ENCODE measurements around the gene SCN2A. TPM values are rescaled to one million over a fixed set of nuclear protein-coding genes. Genes with fewer than 3 reads are reported as not detected.
A peak's percentile ranks its signal among the peaks of the same experiment; 100 is the strongest.

SCN2A gene
- total and polyA plus RNA-seq, 9 of the 15 experiments (the other 6 are each of a cell fraction or from before 2014, with no cell fraction given): 0.08 to 0.69 (median 0.31) TPM; not detected in 1

DNA sequence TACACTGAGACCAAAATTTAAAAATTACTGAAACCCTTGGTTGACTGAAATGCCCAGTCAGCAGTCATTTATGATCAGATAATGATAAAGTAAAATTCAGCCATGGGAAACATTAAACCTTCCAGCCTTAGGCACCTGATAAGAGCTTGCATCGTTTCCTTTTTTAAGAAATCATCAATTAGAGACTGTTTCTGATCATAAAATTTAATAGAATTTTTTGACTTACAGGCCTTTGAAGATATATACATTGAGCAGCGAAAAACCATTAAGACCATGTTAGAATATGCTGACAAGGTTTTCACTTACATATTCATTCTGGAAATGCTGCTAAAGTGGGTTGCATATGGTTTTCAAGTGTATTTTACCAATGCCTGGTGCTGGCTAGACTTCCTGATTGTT lies 130.7 kb downstream of the SCN2A start:
- in situ Hi-C loops (cut with MboI): no loop called here
- no peaks in the 10 kb centered on the region for H4K20me1 ChIP-seq (replicated peaks; ENCODE audit: control insufficient read depth, insufficient read depth, low read length)
- no peaks in the 10 kb centered on the region for H3K79me2 ChIP-seq (ENCODE audit: control insufficient read depth, insufficient read depth, low read length)
- H3K4me1 ChIP-seq (replicated peaks in 1 of 2; ENCODE audit: control insufficient read depth in 2 of 2, insufficient read depth in 2 of 2, low read length in 2 of 2): no peaks in the 10 kb centered on the region
- H3K36me3 ChIP-seq (ENCODE audit: control insufficient read depth, insufficient read depth, low read length): no peaks in the 10 kb centered on the region
- ChIA-PET POLR2A (no interaction called here), CTCF (ENCODE audit: low intra/inter-chr PET ratio) (no interaction called here)
- ATAC-seq (no peak), DNase-seq (ENCODE audit: extremely low read depth in 1 of 4, low spot score in 3 of 4) (no peak), FAIRE-seq (no peak)
- H3K9ac ChIP-seq (ENCODE audit: insufficient read depth in 1 of 2, low read depth in 2 of 2, low read length in 2 of 2): no peak overlapping the region
- H3K9me3 ChIP-seq (replicated peaks; ENCODE audit: control insufficient read depth, insufficient read depth, low read depth, low read length): no peaks in the 10 kb centered on the region
- no TSS peak for BruUV-seq (replicated peaks)
- TF ChIP-seq MAFG (tag; conservative IDR thresholded peaks at IDR 0.05) (0 out of 2 replicates have a peak, but pooled peaks have one; percentile 6), NEUROD1 (IDR thresholded peaks at IDR 0.05; ENCODE audit: borderline replicate concordance, low read depth, low read length, partially characterized antibody) (no peak)
- 3% methylated on average over 2 of the region's 2 CpGs for WGBS (ENCODE audit: insufficient coverage, low coverage, missing lambda C conversion rate)
- no peaks in the 10 kb centered on the region for H3K9me1 ChIP-seq (ENCODE audit: control insufficient read depth, insufficient read depth, low read length)
- no peak overlapping the region for H3K4me2 ChIP-seq (ENCODE audit: insufficient read depth, low read length)
- intact Hi-C loops (cut with micrococcal nuclease): no loop called here
- no peak overlapping the region for H3K4me3 ChIP-seq
- no peak overlapping the region for H2AFZ ChIP-seq (ENCODE audit: low read depth, low read length)
- no peak overlapping the region for H3K27ac ChIP-seq (ENCODE audit: extremely low read depth, low read depth, low read length)
- H3K27me3 ChIP-seq (ENCODE audit: control insufficient read depth in 2 of 2, insufficient read depth in 2 of 2, low read length in 2 of 2): no peaks in the 10 kb centered on the region

DNA sequence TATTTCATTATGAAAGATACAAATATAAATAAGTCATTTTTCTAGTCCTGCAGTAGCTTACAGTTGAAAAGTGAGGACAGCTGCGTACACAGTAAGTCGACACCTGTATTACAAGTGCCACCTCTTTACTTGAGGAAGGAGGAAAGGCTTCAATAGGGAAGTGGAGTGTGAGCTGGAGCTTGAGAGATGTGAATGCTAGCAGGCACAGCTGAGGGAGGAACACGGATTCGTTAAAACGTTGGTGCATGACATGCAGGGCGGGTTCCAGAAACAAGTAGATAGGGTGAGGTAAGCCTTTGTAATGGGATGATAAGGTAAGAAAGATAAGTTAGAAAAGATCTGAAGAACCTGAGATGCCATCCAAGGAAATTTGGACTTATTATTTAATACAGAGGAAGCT lies 132.1 kb downstream of the SCN2A start:
- intact Hi-C loops (cut with micrococcal nuclease): no loop called here
- WGBS (ENCODE audit: insufficient coverage, low coverage, missing lambda C conversion rate): 0% methylated on average over 6 of the region's 6 CpGs
- no peak for TF ChIP-seq ZNF212 (CRISPR knock-in tag; IDR thresholded peaks at IDR 0.05)
- TF ChIP-seq, protein P1, sequence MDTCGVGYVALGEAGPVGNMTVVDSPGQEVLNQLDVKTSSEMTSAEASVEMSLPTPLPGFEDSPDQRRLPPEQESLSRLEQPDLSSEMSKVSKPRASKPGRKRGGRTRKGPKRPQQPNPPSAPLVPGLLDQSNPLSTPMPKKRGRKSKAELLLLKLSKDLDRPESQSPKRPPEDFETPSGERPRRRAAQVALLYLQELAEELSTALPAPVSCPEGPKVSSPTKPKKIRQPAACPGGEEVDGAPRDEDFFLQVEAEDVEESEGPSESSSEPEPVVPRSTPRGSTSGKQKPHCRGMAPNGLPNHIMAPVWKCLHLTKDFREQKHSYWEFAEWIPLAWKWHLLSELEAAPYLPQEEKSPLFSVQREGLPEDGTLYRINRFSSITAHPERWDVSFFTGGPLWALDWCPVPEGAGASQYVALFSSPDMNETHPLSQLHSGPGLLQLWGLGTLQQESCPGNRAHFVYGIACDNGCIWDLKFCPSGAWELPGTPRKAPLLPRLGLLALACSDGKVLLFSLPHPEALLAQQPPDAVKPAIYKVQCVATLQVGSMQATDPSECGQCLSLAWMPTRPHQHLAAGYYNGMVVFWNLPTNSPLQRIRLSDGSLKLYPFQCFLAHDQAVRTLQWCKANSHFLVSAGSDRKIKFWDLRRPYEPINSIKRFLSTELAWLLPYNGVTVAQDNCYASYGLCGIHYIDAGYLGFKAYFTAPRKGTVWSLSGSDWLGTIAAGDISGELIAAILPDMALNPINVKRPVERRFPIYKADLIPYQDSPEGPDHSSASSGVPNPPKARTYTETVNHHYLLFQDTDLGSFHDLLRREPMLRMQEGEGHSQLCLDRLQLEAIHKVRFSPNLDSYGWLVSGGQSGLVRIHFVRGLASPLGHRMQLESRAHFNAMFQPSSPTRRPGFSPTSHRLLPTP (IDR thresholded peaks at IDR 0.05; ENCODE audit: borderline replicate concordance, extremely low read depth, insufficient read length): no peak
- no peak for TF ChIP-seq CBX5 (IDR thresholded peaks at IDR 0.05; ENCODE audit: borderline replicate concordance, low read depth)
- TF ChIP-seq, protein P2, sequence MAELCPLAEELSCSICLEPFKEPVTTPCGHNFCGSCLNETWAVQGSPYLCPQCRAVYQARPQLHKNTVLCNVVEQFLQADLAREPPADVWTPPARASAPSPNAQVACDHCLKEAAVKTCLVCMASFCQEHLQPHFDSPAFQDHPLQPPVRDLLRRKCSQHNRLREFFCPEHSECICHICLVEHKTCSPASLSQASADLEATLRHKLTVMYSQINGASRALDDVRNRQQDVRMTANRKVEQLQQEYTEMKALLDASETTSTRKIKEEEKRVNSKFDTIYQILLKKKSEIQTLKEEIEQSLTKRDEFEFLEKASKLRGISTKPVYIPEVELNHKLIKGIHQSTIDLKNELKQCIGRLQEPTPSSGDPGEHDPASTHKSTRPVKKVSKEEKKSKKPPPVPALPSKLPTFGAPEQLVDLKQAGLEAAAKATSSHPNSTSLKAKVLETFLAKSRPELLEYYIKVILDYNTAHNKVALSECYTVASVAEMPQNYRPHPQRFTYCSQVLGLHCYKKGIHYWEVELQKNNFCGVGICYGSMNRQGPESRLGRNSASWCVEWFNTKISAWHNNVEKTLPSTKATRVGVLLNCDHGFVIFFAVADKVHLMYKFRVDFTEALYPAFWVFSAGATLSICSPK (IDR thresholded peaks at IDR 0.05; ENCODE audit: borderline replicate concordance): no peak
- no peak for TF ChIP-seq ZNF57 (CRISPR knock-in tag; IDR thresholded peaks at IDR 0.05)
- no peak for TF ChIP-seq ZNF408 (CRISPR knock-in tag; IDR thresholded peaks at IDR 0.05; ENCODE audit: low read depth)
- no peak for TF ChIP-seq ZNF280A (IDR thresholded peaks at IDR 0.05; ENCODE audit: low read depth, partially characterized antibody)
- TF ChIP-seq LEF1 (IDR thresholded peaks at IDR 0.05): no peak

More for the DNA sequence above, 132.1 kb downstream of the SCN2A start:
- DNase-seq (ENCODE audit: extremely low read depth in 1 of 4, low spot score in 3 of 4) (no peak), FAIRE-seq (no peak), ATAC-seq (no peak)
- Histone ChIP-seq H3K9me1 (ENCODE audit: control insufficient read depth, insufficient read depth, low read length) (no peaks in the 10 kb centered on the region), H3K9ac (ENCODE audit: insufficient read depth in 1 of 2, low read depth in 2 of 2, low read length in 2 of 2) (no peak overlapping the region), H3K4me1 (replicated peaks in 1 of 2; ENCODE audit: control insufficient read depth in 2 of 2, insufficient read depth in 2 of 2, low read length in 2 of 2) (no peaks in the 10 kb centered on the region), H3K79me2 (ENCODE audit: control insufficient read depth, insufficient read depth, low read length) (no peaks in the 10 kb centered on the region), H3K4me2 (ENCODE audit: insufficient read depth, low read length) (no peak overlapping the region), H3K36me3 (ENCODE audit: control insufficient read depth, insufficient read depth, low read length) (no peaks in the 10 kb centered on the region), H3K9me3 (replicated peaks; ENCODE audit: control insufficient read depth, insufficient read depth, low read depth, low read length) (no peaks in the 10 kb centered on the region), H2AFZ (ENCODE audit: low read depth, low read length) (no peak overlapping the region), H4K20me1 (replicated peaks; ENCODE audit: control insufficient read depth, insufficient read depth, low read length) (no peaks in the 10 kb centered on the region), H3K4me3 (no peak overlapping the region), H3K27ac (ENCODE audit: extremely low read depth, low read depth, low read length) (no peak overlapping the region), H3K27me3 (ENCODE audit: control insufficient read depth in 2 of 2, insufficient read depth in 2 of 2, low read length in 2 of 2) (no peaks in the 10 kb centered on the region)
- ChIA-PET POLR2A (no interaction called here), CTCF (ENCODE audit: low intra/inter-chr PET ratio) (no interaction called here)
- in situ Hi-C loops (cut with MboI): no loop called here
- BruUV-seq (replicated peaks): no TSS peak
